Stomach (tissue), 4 donors: ENCODE data around the gene VOPP1.

ENCODE experiments used
- POLR2A ChIP-seq, 4 donors: fragments of 450-650 bp; IDR thresholded peaks; one replicate each; pipeline ENCODE4 v1.6.1; 2016; ENCODE audit warnings: antibody characterized with exemption in 4 of 4, control low read depth in 2 of 4, mild to moderate bottlenecking in 1 of 4, moderate library complexity in 1 of 4
- TF ChIP-seq, protein P1 (sequence below), 7 experiments: fragments of 450-650 bp in 4 of 7; fragments of 200-600 bp in 3 of 7; sonication (generic) in 3 of 7; IDR thresholded peaks; one replicate each; pipeline ENCODE4 v1.5.1; 2016 to 2019; ENCODE audit warnings: antibody characterized with exemption in 7 of 7, control low read depth in 2 of 7, mild to moderate bottlenecking in 1 of 7

DNA sequence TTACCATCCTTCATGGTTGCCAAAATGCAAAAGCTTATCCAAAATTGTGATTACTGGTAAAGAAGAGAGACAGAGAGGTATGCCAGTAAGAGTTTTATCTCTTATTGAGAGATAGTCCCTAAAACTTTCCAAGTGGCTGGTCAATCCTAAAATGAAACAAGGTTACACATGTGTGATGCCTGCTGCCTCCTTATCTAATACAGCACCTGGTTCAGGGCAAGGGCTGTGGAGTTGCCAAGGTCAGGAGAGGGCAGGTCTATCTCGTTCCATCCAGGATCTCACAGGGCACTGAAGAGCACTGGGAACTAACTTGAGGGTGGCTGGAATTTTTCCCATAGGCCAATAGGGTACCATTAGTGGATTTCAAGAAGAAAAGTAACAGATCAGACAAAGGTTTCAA is 18.3 kb downstream of the VOPP1 start:
- TF ChIP-seq POLR2A (IDR thresholded peaks at IDR 0.05) = no peak
- TF ChIP-seq, protein P1, sequence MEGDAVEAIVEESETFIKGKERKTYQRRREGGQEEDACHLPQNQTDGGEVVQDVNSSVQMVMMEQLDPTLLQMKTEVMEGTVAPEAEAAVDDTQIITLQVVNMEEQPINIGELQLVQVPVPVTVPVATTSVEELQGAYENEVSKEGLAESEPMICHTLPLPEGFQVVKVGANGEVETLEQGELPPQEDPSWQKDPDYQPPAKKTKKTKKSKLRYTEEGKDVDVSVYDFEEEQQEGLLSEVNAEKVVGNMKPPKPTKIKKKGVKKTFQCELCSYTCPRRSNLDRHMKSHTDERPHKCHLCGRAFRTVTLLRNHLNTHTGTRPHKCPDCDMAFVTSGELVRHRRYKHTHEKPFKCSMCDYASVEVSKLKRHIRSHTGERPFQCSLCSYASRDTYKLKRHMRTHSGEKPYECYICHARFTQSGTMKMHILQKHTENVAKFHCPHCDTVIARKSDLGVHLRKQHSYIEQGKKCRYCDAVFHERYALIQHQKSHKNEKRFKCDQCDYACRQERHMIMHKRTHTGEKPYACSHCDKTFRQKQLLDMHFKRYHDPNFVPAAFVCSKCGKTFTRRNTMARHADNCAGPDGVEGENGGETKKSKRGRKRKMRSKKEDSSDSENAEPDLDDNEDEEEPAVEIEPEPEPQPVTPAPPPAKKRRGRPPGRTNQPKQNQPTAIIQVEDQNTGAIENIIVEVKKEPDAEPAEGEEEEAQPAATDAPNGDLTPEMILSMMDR (IDR thresholded peaks at IDR 0.05) = no peak
